ENCODE results near the gene UXS1. TPM values are rescaled to one million over a fixed set of nuclear protein-coding genes. Genes with fewer than 3 reads are reported as not detected.

UXS1 gene
- total RNA-seq, 1 donor from 2014 or later = 38.0 TPM

- no peak overlapping the region for H2AFZ ChIP-seq (replicated peaks)
- H3K79me2 ChIP-seq (ENCODE audit: low read depth) = no peaks in the 10 kb centered on the region
- Mint-ChIP-seq H3K4me3 (no peak overlapping the region), H3K27me3 (ENCODE audit: insufficient read depth, low read depth) (peaks cover 6% of the 10 kb centered on the region), H3K9me3 (no peaks in the 10 kb centered on the region), H3K4me1 (peaks cover 19% of the 10 kb centered on the region), H3K27ac (no peak overlapping the region), H3K36me3 (peaks cover 23% of the 10 kb centered on the region)
- no peak overlapping the region for H3K4me3 ChIP-seq
- H3K36me3 ChIP-seq = no peaks in the 10 kb centered on the region
- no peak overlapping the region for H3K4me2 ChIP-seq
- H3K4me1 ChIP-seq = peaks cover 3% of the 10 kb centered on the region
- peaks cover 12% of the 10 kb centered on the region for H4K20me1 ChIP-seq (ENCODE audit: low read depth)
- no peaks in the 10 kb centered on the region for H3K9me3 ChIP-seq (ENCODE audit: low read depth)
- no peaks in the 10 kb centered on the region for H3K27me3 ChIP-seq
- no peak for TF ChIP-seq EZH2phosphoT487 (IDR thresholded peaks at IDR 0.05)
- TF ChIP-seq CTCF (IDR thresholded peaks at IDR 0.05) = no peak
- TF ChIP-seq EZH2 (IDR thresholded peaks at IDR 0.05) = no peak
- no peaks in the 10 kb centered on the region for H3F3A ChIP-seq (ENCODE audit: low read depth)
- H3K9ac ChIP-seq = no peak overlapping the region
- no peak for DNase-seq (ENCODE audit: low spot score)
- no peak overlapping the region for H3K27ac ChIP-seq
These were observed 76.8 kb downstream of the UXS1 start for GRCh38 chr2:106117347-106117746.

- no peaks in the 10 kb centered on the region for H3K27me3 ChIP-seq
- Mint-ChIP-seq H3K27me3 (ENCODE audit: insufficient read depth, low read depth) (peaks cover 6% of the 10 kb centered on the region), H3K27ac (no peak overlapping the region), H3K9me3 (no peaks in the 10 kb centered on the region), H3K4me3 (no peak overlapping the region), H3K36me3 (peaks cover 25% of the 10 kb centered on the region), H3K4me1 (peaks cover 19% of the 10 kb centered on the region)
- no peak overlapping the region for H3K4me2 ChIP-seq
- no peaks in the 10 kb centered on the region for H3K79me2 ChIP-seq (ENCODE audit: low read depth)
- DNase-seq (ENCODE audit: low spot score) = no peak
- H3K4me3 ChIP-seq = no peak overlapping the region
- H4K20me1 ChIP-seq (ENCODE audit: low read depth) = peaks cover 12% of the 10 kb centered on the region
- H3K9ac ChIP-seq = no peak overlapping the region
- no peak overlapping the region for H3K27ac ChIP-seq
- H3K36me3 ChIP-seq = no peaks in the 10 kb centered on the region
- H3K4me1 ChIP-seq = peaks cover 3% of the 10 kb centered on the region
- TF ChIP-seq EZH2phosphoT487 (IDR thresholded peaks at IDR 0.05) (no peak), CTCF (IDR thresholded peaks at IDR 0.05) (no peak), EZH2 (IDR thresholded peaks at IDR 0.05) (no peak)
- no peak overlapping the region for H2AFZ ChIP-seq (replicated peaks)
- H3K9me3 ChIP-seq (ENCODE audit: low read depth) = no peaks in the 10 kb centered on the region
- H3F3A ChIP-seq (ENCODE audit: low read depth) = no peaks in the 10 kb centered on the region
These were observed 77.9 kb downstream of the UXS1 start for GRCh38 chr2:106116248-106116647.

GRCh38 chr2:106115665-106116064, 78.4 kb downstream of the UXS1 start:
- H3K27ac Mint-ChIP-seq = no peak overlapping the region
- no peak for TF ChIP-seq CTCF (IDR thresholded peaks at IDR 0.05)
- TF ChIP-seq EZH2 (IDR thresholded peaks at IDR 0.05) = no peak
- TF ChIP-seq EZH2phosphoT487 (IDR thresholded peaks at IDR 0.05) = no peak
- no peak for DNase-seq (ENCODE audit: low spot score)
- no peaks in the 10 kb centered on the region for H3K79me2 ChIP-seq (ENCODE audit: low read depth)
- no peak overlapping the region for H3K4me3 Mint-ChIP-seq
- peaks cover 31% of the 10 kb centered on the region for H3K36me3 Mint-ChIP-seq
- no peaks in the 10 kb centered on the region for H3K9me3 Mint-ChIP-seq
- peaks cover 6% of the 10 kb centered on the region for H3K27me3 Mint-ChIP-seq (ENCODE audit: insufficient read depth, low read depth)
- H3K4me2 ChIP-seq = no peak overlapping the region
- H3K4me3 ChIP-seq = no peak overlapping the region
- H3K4me1 ChIP-seq = peaks cover 3% of the 10 kb centered on the region
- peaks cover 24% of the 10 kb centered on the region for H3K4me1 Mint-ChIP-seq
- H2AFZ ChIP-seq (replicated peaks) = no peak overlapping the region
- H3K9ac ChIP-seq = no peak overlapping the region
- peaks cover 12% of the 10 kb centered on the region for H4K20me1 ChIP-seq (ENCODE audit: low read depth)
- H3K27ac ChIP-seq = no peak overlapping the region
- H3K36me3 ChIP-seq = no peaks in the 10 kb centered on the region
- no peaks in the 10 kb centered on the region for H3K9me3 ChIP-seq (ENCODE audit: low read depth)
- no peaks in the 10 kb centered on the region for H3K27me3 ChIP-seq
- H3F3A ChIP-seq (ENCODE audit: low read depth) = no peaks in the 10 kb centered on the region

Measured in neural progenitor cell (in vitro differentiated cells).